Activated CD8-positive, alpha-beta memory T cell treated with anti-CD3 and anti-CD28 coated beads for 36 hours (primary cell): ENCODE measurements around the gene PES1. TPM values are rescaled to one million over a fixed set of nuclear protein-coding genes. Genes with fewer than 3 reads are reported as not detected.

ENCODE experiments used
- CTCF ChIA-PET: fragments of 350-600 bp; sonication (Branson Sonifier 250); formaldehyde crosslinking; loops from one replicate; lab custom pipeline; 2021; ENCODE audit warnings: antibody characterized with exemption; lab: Charles Lee
- POLR2A ChIA-PET: fragments of 350-600 bp; sonication (Branson Sonifier 250); formaldehyde crosslinking; loops from one replicate; lab custom pipeline; 2021; ENCODE audit warnings: antibody characterized with exemption; lab: Charles Lee
- total RNA-seq, 2 experiments: library from RNA; stranded (reverse); gene quantifications; one replicate each; pipeline ENCODE4 v1.2.3, GENCODE V29; 2021

The PES1 gene
- total RNA-seq, 2 experiments from 2014 or later, result 183 to 184 TPM

GRCh38 chr22:30539368-30539767 lies 52.3 kb downstream of the PES1 start:
- CTCF ChIA-PET, result interaction anchor here (0.9 kb wide), 1 partner anchor 54 kb away, joined by 3 read pairs; no protein-coding TSS in a partner anchor
- POLR2A ChIA-PET, result no interaction called here

GRCh38 chr22:30538280-30538679 lies 53.4 kb downstream of the PES1 start:
- ChIA-PET POLR2A (no interaction called here), CTCF (interaction anchor here (0.6 kb wide), 1 partner anchor 320 kb away, joined by 3 read pairs; no protein-coding TSS in a partner anchor)

DNA sequence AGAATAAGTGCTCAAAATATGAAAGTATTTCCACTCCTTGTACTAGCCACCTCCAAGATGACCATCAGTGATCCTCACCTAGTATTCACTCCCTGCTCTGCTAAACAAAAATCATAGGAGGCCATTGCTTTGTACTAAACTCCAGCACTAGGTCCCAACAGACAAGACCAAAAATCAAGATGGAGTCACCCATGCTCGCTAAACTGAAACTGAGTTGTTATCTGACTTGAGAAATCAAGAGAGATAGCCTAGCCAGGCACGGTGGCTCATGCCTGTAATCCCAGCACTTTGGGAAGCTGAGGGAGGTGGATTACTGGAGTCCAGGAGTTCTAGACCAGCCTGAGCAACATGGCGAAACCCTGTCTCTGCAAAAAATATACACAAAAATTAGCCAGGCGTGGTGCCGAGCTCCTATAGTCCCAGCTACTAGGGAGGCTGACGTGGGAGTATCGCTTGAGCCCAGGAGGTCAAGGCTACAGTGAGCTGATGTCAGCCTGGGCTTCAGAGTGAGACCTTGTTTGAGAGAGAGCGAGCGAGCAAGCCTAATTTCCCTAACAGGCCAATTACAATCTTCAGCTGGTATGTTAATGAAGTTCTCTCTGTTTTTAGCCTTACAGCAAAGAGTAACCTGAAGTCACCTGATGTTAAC lies 54.5 kb downstream of the PES1 start:
- ChIA-PET CTCF (no interaction called here), POLR2A (no interaction called here)

DNA sequence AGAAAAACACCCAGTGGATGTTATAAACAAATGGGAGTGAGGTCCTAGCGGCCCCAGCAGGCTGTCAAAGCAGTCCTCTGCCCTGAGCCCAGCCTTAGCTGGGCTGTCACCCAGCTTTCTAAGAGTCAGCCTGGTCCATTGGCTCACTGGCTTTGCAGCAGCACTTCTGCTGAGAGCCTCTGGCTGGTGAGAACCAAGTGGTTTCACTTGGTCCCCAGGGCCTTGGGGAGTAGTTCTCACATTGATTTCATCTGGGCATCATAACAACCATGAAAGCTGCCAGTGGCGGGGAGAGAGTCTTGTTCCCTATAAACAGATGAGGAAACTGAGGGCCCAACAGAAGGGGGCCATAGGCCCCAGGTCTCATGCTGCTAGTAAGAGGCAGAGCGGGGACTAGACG lies 56.5 kb downstream of the PES1 start:
- ChIA-PET POLR2A (no interaction called here), CTCF (no interaction called here)

DNA sequence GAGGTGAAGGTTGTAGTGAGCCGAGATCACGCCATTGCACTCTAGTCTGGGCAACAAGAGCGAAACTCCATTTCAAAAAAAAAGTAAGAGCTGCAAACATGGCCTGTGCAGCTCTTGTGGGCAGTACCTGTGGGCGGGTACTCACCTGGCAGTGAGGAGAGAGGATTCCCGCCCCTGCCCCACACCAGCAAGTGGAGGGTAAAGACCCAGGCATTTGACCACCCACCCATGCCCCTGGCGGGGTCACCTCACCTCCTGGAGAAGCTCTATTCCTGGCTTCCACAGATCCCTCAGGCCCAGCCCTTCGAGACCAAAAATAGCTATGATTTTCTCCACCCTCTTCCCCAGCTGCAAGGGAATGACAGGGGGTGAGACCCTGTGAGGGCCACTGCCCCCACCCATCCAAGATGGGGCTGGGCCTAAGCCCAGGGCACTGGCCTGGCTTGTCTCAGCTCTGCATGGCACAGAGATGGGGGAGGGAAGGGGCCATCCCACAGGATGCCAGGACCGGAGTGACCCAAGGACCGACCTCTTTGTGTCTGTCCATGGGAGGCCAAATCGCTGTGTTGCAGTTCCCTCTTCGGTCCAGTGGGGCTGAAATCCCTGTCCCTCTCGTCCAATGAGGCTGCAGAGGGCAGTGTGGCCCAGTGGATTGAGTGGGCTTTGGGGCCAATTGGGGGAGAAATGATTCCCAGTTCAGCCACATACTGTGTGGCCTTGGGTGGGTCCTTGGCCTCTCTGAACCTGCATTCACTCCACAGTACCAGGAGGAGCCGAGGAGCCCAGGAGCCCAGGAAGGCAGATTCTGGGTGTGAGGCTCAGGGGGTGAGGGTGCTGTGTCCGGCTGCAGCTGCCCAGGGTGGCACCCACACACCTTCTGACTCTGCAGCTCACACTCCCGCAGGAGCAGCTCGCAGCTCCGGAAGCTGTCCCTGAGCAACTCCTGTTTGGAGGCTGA lies 59.8 kb downstream of the PES1 start:
- ChIA-PET CTCF (no interaction called here), POLR2A (no interaction called here)

DNA sequence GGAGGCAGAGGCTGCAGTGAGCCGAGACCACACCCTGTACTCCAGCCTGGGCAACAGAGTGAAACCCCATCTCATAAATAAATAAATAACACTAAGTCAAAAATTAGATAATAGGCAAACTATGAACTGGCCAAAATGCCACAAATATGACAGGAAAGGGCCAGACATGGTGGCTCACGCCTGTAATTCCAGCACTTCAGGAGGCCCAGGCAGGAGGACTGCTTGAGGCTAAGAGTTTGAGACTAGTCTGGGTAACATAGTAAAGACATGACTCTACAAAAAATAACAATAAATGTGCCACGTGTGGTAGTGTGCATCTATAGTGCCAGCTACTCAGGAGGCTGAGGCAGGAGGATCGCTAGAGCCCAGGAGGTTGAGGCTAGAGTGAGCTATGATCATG lies 65.1 kb downstream of the PES1 start:
- CTCF ChIA-PET, result no interaction called here
- POLR2A ChIA-PET, result no interaction called here

Other genes starting within 250 kb of the PES1 start
- gene SF3A1, start 235.0 kb downstream of the PES1 start, total RNA-seq, result 100 to 1,000 TPM; 229 to 231 TPM
- 1 to 10 TPM; 2.1 to 3.3 TPM for gene CCDC157, start 234.9 kb downstream of the PES1 start, total RNA-seq
- gene RNF215, start 204.5 kb downstream of the PES1 start, total RNA-seq, result 1 to 10 TPM; 7.1 to 7.7 TPM
- 1 to 10 TPM; 6.0 to 7.7 TPM for gene SEC14L2, start 194.9 kb downstream of the PES1 start, total RNA-seq
- 100 to 1,000 TPM; 125 to 126 TPM for gene MTFP1, start 166.1 kb downstream of the PES1 start, total RNA-seq
- gene SEC14L3, start 119.9 kb downstream of the PES1 start, total RNA-seq, result not detected
- gene SEC14L4, start 86.2 kb downstream of the PES1 start, total RNA-seq, result not detected
- gene SEC14L6, start 45.2 kb downstream of the PES1 start, total RNA-seq, result not detected
- not detected for gene GAL3ST1, start 17.2 kb downstream of the PES1 start, total RNA-seq
- gene TCN2, start 15.3 kb upstream of the PES1 start, total RNA-seq, result under 1 TPM in 1 of 2 experiments, not detected in 1; 0.19 TPM
- 1 to 10 TPM; 6.7 to 6.8 TPM for gene SLC35E4, start 43.9 kb upstream of the PES1 start, total RNA-seq
- 10 to 100 TPM; 10.4 to 11.5 TPM for gene DUSP18, start 76.0 kb upstream of the PES1 start, total RNA-seq
- under 1 TPM; 0.40 to 0.63 TPM for gene OSBP2, start 103.0 kb upstream of the PES1 start, total RNA-seq